Measurements from ENCODE around the gene CD247.

- TF ChIP-seq, protein P1, sequence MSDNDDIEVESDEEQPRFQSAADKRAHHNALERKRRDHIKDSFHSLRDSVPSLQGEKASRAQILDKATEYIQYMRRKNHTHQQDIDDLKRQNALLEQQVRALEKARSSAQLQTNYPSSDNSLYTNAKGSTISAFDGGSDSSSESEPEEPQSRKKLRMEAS (IDR thresholded peaks at IDR 0.05; ENCODE audit: low read depth, low read length), result no peak
- TF ChIP-seq, protein P2, sequence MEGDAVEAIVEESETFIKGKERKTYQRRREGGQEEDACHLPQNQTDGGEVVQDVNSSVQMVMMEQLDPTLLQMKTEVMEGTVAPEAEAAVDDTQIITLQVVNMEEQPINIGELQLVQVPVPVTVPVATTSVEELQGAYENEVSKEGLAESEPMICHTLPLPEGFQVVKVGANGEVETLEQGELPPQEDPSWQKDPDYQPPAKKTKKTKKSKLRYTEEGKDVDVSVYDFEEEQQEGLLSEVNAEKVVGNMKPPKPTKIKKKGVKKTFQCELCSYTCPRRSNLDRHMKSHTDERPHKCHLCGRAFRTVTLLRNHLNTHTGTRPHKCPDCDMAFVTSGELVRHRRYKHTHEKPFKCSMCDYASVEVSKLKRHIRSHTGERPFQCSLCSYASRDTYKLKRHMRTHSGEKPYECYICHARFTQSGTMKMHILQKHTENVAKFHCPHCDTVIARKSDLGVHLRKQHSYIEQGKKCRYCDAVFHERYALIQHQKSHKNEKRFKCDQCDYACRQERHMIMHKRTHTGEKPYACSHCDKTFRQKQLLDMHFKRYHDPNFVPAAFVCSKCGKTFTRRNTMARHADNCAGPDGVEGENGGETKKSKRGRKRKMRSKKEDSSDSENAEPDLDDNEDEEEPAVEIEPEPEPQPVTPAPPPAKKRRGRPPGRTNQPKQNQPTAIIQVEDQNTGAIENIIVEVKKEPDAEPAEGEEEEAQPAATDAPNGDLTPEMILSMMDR (IDR thresholded peaks at IDR 0.05; ENCODE audit: low read depth, low read length), result no peak
- TF ChIP-seq POLR2A (IDR thresholded peaks at IDR 0.05; ENCODE audit: extremely low read depth, insufficient read length), result no peak
- no peak for TF ChIP-seq MYC (IDR thresholded peaks at IDR 0.05; ENCODE audit: low read depth, low read length)
Observed at GRCh38 chr1:167502719-167503462, 15.4 kb downstream of the CD247 start.

Measured in NB4 (cell line).